B cell (primary cell): Measurements from ENCODE around the gene SMC2. TPM values are rescaled to one million over a fixed set of nuclear protein-coding genes. Genes with fewer than 3 reads are reported as not detected.

Source experiments
- ATAC-seq: fragments of 200-7000 bp; cut with Tn5 transposase; one replicate; pipeline ENCODE4 v1.10.0; 2021; ENCODE audit warnings: low read depth, mild to moderate bottlenecking, moderate number of reproducible peaks, moderate library complexity
- CTCF ChIA-PET: fragments of 350-600 bp; sonication (Branson Sonifier 250); formaldehyde crosslinking; loops from one replicate; lab custom pipeline; 2021; ENCODE audit warnings: antibody characterized with exemption, inconsistent platforms; lab: Charles Lee
- POLR2A ChIA-PET: fragments of 350-600 bp; sonication (Branson Sonifier 250); formaldehyde crosslinking; loops from one replicate; lab custom pipeline; 2021; ENCODE audit warnings: antibody characterized with exemption; lab: Charles Lee
- DNase-seq: peaks from one replicate; pipeline ENCODE4 v3.0.0; 2013
- H2AFZ ChIP-seq: 2 replicates; pipeline ENCODE4 v1.6.1; 2012; ENCODE audit warnings: mild to moderate bottlenecking, low read depth, low read length; ENCODE audit not compliant: insufficient read depth, poor library complexity, severe bottlenecking
- H3K27ac ChIP-seq, 2 donors: 1 replicate in 1 of 2; 2 replicates in 1 of 2; pipeline ENCODE4 v1.5.1; 2012 to 2013; ENCODE audit warnings: low read length in 2 of 2, mild to moderate bottlenecking in 2 of 2, moderate library complexity in 1 of 2
- H3K27me3 ChIP-seq, 4 experiments: fragments of 200-600 bp in 1 of 4; sonication (generic) in 1 of 4; replicated peaks in 1 of 4; 1 replicate in 2 of 4; 2 replicates in 2 of 4; pipeline versions ENCODE4 v1.6.1 to v1.7.0; 2013 to 2016; ENCODE audit warnings: low read length in 3 of 4, mild to moderate bottlenecking in 2 of 4, mixed read lengths in 1 of 4, moderate library complexity in 1 of 4; ENCODE audit not compliant: insufficient read depth in 4 of 4, control insufficient read depth in 3 of 4; ENCODE audit errors: control extremely low read depth in 1 of 4
- H3K36me3 ChIP-seq, 2 experiments: replicated peaks in 1 of 2; 1 replicate in 1 of 2; 2 replicates in 1 of 2; pipeline versions ENCODE4 v1.6.1 to v1.7.1; 2013; ENCODE audit warnings: low read length in 1 of 2; ENCODE audit not compliant: insufficient read depth in 2 of 2, control insufficient read depth in 1 of 2; ENCODE audit errors: control extremely low read depth in 1 of 2, extremely low read depth in 1 of 2
- H3K4me1 ChIP-seq, 2 donors: fragments of 200-600 bp in 1 of 2; sonication (generic) in 1 of 2; 1 replicate in 1 of 2; 2 replicates in 1 of 2; pipeline versions ENCODE4 v1.5.1 to v1.6.1; 2013 to 2017; ENCODE audit warnings: low read length in 2 of 2; ENCODE audit not compliant: control insufficient read depth in 2 of 2, insufficient read depth in 2 of 2
- H3K4me2 ChIP-seq: replicated peaks from 2 replicates; pipeline ENCODE3; 2012; ENCODE audit warnings: mild to moderate bottlenecking, low read depth, low read length; ENCODE audit not compliant: poor library complexity, severe bottlenecking
- H3K4me3 ChIP-seq, 5 experiments: fragments of 200-600 bp in 1 of 5; sonication (generic) in 1 of 5; 1 replicate in 3 of 5; 2 replicates in 2 of 5; pipeline versions ENCODE4 v1.5.1 to v1.7.0; 2011 to 2016; ENCODE audit warnings: low read length in 4 of 5, mild to moderate bottlenecking in 4 of 5, low read depth in 2 of 5, control low read depth in 1 of 5, moderate library complexity in 1 of 5; ENCODE audit not compliant: insufficient read depth in 1 of 5; ENCODE audit errors: control extremely low read depth in 1 of 5, extremely low read depth in 1 of 5
- H3K79me2 ChIP-seq: fragments of 200-600 bp; sonication (generic); one replicate; pipeline ENCODE4 v1.6.0; 2016; ENCODE audit warnings: low read length; ENCODE audit not compliant: control insufficient read depth, insufficient read depth
- H3K9ac ChIP-seq: fragments of 200-600 bp; sonication (generic); 2 replicates; pipeline ENCODE4 v1.6.1; 2017; ENCODE audit warnings: mild to moderate bottlenecking, low read length, moderate library complexity
- H3K9me3 ChIP-seq, 3 donors: one replicate each; pipeline versions ENCODE4 v1.6.1 to v1.7.1; 2013; ENCODE audit warnings: low read length in 2 of 3; ENCODE audit not compliant: control insufficient read depth in 2 of 3, insufficient read depth in 1 of 3; ENCODE audit errors: control extremely low read depth in 1 of 3
- H4K20me1 ChIP-seq: 2 replicates; pipeline ENCODE4 v1.6.0; 2012; ENCODE audit warnings: mild to moderate bottlenecking, low read length; ENCODE audit not compliant: insufficient read depth, control insufficient read depth, poor library complexity, severe bottlenecking
- H3K27ac Mint-ChIP-seq: one replicate; pipeline ENCODE4 v1.8.0; 2021; ENCODE audit warnings: mixed read lengths
- H3K27me3 Mint-ChIP-seq: one replicate; pipeline ENCODE4 v1.8.0; 2021; ENCODE audit warnings: mixed read lengths
- H3K4me1 Mint-ChIP-seq: one replicate; pipeline ENCODE4 v1.8.0; 2021; ENCODE audit warnings: mixed read lengths
- H3K4me3 Mint-ChIP-seq: one replicate; pipeline ENCODE4 v1.8.0; 2021; ENCODE audit warnings: mixed read lengths
- H3K9me3 Mint-ChIP-seq: one replicate; pipeline ENCODE4 v1.8.0; 2022; ENCODE audit warnings: mixed read lengths; ENCODE audit not compliant: insufficient read depth
- CTCF ChIP-seq: fragments of 200-600 bp; IDR thresholded peaks from one replicate; pipeline ENCODE4 v1.8.0; 2022; ENCODE audit warnings: antibody characterized with exemption, mild to moderate bottlenecking
- EZH2 ChIP-seq: IDR thresholded peaks from 2 replicates; pipeline ENCODE4 v1.6.1; 2012; ENCODE audit warnings: borderline replicate concordance, low read depth, mild to moderate bottlenecking, moderate library complexity, low read length; ENCODE audit not compliant: insufficient read depth, poor library complexity, severe bottlenecking
- WGBS: methylation state at CpG from one replicate; pipeline ENCODE4 v1.1.5; 2013; ENCODE audit warnings: missing lambda C conversion rate; ENCODE audit not compliant: insufficient coverage; 5-methylcytosine and 5-hydroxymethylcytosine counted together
- intact Hi-C: fragments of 100-400 bp; cut with micrococcal nuclease; formaldehyde crosslinking; loops from one replicate; pipeline ENCODE4 v1.10.0; 2022
- polyA plus RNA-seq: library from polyadenylated mRNA; depleted of rRNA; stranded (reverse); fragments of >200 nt; gene quantifications from 2 replicates; pipeline ENCODE4 v1.2.3, GENCODE V29; 2012
- total RNA-seq, 2 donors: library from RNA; stranded (reverse); fragments of 120-200 nt in 1 of 2; gene quantifications; 1 replicate in 1 of 2; 2 replicates in 1 of 2; pipeline versions ENCODE4 v1.2.3 to v1.2.4, GENCODE V29; 2013 to 2022

Gene SMC2
- total and polyA plus RNA-seq, 2 donors (not counting 1 experiment from before 2014, with no cell fraction given), result 1.6 to 10.6 TPM

GRCh38 chr9:104090578-104090977 lies 3.5 kb upstream of the SMC2 start:
- no peak overlapping the region for H3K4me3 Mint-ChIP-seq
- no CpG with 5 or more reads among the region's 2 CpGs for WGBS
- Histone ChIP-seq H3K4me3 (no peak overlapping the region), H3K79me2 (peaks cover 12% of the 10 kb centered on the region), H3K36me3 (no peaks in the 10 kb centered on the region), H3K4me2 (no peak overlapping the region), H4K20me1 (no peaks in the 10 kb centered on the region), H3K4me1 (peaks cover 16 to 17% of the 10 kb centered on the region in 2 donors), H3K27ac (no peak overlapping the region), H2AFZ (no peak overlapping the region), H3K9ac (no peak overlapping the region), H3K9me3 (no peaks in the 10 kb centered on the region), H3K27me3 (peaks cover 0 to 4% (median 2%) of the 10 kb centered on the region in 4 experiments)
- H3K27ac Mint-ChIP-seq, result no peak overlapping the region
- CTCF ChIA-PET, result no interaction called here
- H3K9me3 Mint-ChIP-seq, result no peaks in the 10 kb centered on the region
- peaks cover 31% of the 10 kb centered on the region for H3K4me1 Mint-ChIP-seq
- intact Hi-C loops, result loop anchor here (5.0 kb wide), 2 partner anchors 672 to 1467 kb away; partner anchors contain the start of genes FKTN and NIPSNAP3B
- TF ChIP-seq CTCF (no peak), EZH2 (no peak)
- ATAC-seq (no peak), DNase-seq (no peak)
- POLR2A ChIA-PET, result no interaction called here
- peaks cover 18% of the 10 kb centered on the region for H3K27me3 Mint-ChIP-seq

- ChIA-PET POLR2A (no interaction called here), CTCF (no interaction called here)
- no peak overlapping the region for H3K4me3 ChIP-seq
- no CpG with 5 or more reads among the region's 8 CpGs for WGBS
- no peak for TF ChIP-seq CTCF
- no peak for DNase-seq
- Mint-ChIP-seq H3K9me3 (no peaks in the 10 kb centered on the region), H3K27ac (no peak overlapping the region), H3K4me1 (peaks cover 31% of the 10 kb centered on the region), H3K4me3 (no peak overlapping the region), H3K27me3 (peaks cover 18% of the 10 kb centered on the region)
- no peaks in the 10 kb centered on the region for H3K9me3 ChIP-seq
- H4K20me1 ChIP-seq, result no peaks in the 10 kb centered on the region
- H3K27ac ChIP-seq, result no peak overlapping the region
- ATAC-seq, result no peak
- H3K79me2 ChIP-seq, result peaks cover 12% of the 10 kb centered on the region
- H3K27me3 ChIP-seq, result peaks cover 0 to 4% (median 2%) of the 10 kb centered on the region in 4 experiments
- no peak overlapping the region for H2AFZ ChIP-seq
- no peaks in the 10 kb centered on the region for H3K36me3 ChIP-seq
- H3K9ac ChIP-seq, result no peak overlapping the region
- H3K4me2 ChIP-seq, result no peak overlapping the region
- H3K4me1 ChIP-seq, result peaks cover 16 to 17% of the 10 kb centered on the region in 2 donors
- intact Hi-C loops, result loop anchor here (5.0 kb wide), 2 partner anchors 671 to 1466 kb away; partner anchors contain the start of genes FKTN and NIPSNAP3B
Measured at GRCh38 chr9:104091116-104091515, 3.0 kb upstream of the SMC2 start.
